GM12892 (cell line): ENCODE data around the gene ARVCF.
A peak's percentile ranks its signal among the peaks of the same experiment; 100 is the strongest.

Experiments
- POLR2A ChIP-seq: IDR thresholded peaks from 2 replicates; pipeline ENCODE4 v1.6.1; 2011; ENCODE audit warnings: low read depth, low read length, control low read depth
- POLR2AphosphoS5 ChIP-seq: IDR thresholded peaks from 2 replicates; pipeline ENCODE4 v1.6.1; 2011; ENCODE audit warnings: low read depth, low read length, control low read depth
- TAF1 ChIP-seq: IDR thresholded peaks from 2 replicates; pipeline ENCODE4 v1.6.1; 2011; ENCODE audit warnings: low read depth, mild to moderate bottlenecking, control low read depth, low read length, borderline replicate concordance

GRCh38 chr22:19942157-19943081, 74.2 kb downstream of the ARVCF start:
- TF ChIP-seq POLR2A (no peak), TAF1 (0 out of 2 replicates have a peak, but pooled peaks have one; percentile 8), POLR2AphosphoS5 (no peak)
